ENCODE results near the gene CHRNB2.

CHRNB2 gene

GRCh38 chr1:154578058-154578418 is 10.5 kb downstream of the CHRNB2 start:
- CTCF ChIA-PET, result interaction anchor here (2.8 kb wide), 1 partner anchor 98 kb away, joined by 7 read pairs; no protein-coding TSS in a partner anchor
- POLR2A ChIA-PET (ENCODE audit: low non-redundant PET), result no interaction called here
- peak overlapping the region; percentile 15 for H3K27ac ChIP-seq
- DNase-seq (ENCODE audit: low spot score), result no peak
- TF ChIP-seq CTCF (conservative IDR thresholded peaks at IDR 0.05; ENCODE audit: low read depth), result no peak

- ChIA-PET CTCF (interaction anchor here (2.8 kb wide), 1 partner anchor 100 kb away, joined by 7 read pairs; no protein-coding TSS in a partner anchor), POLR2A (ENCODE audit: low non-redundant PET) (no interaction called here)
- no peak for TF ChIP-seq CTCF (conservative IDR thresholded peaks at IDR 0.05; ENCODE audit: low read depth)
- H3K27ac ChIP-seq, result no peak overlapping the region
- DNase-seq (ENCODE audit: low spot score), result no peak
These were observed 11.8 kb downstream of the CHRNB2 start for GRCh38 chr1:154579374-154579773.

- POLR2A ChIA-PET (ENCODE audit: low non-redundant PET), result no interaction called here
- no peak for DNase-seq (ENCODE audit: low spot score)
- CTCF ChIA-PET, result no interaction called here
- no peak for TF ChIP-seq CTCF (conservative IDR thresholded peaks at IDR 0.05; ENCODE audit: low read depth)
- H3K27ac ChIP-seq, result no peak overlapping the region
These were observed 14.2 kb downstream of the CHRNB2 start for GRCh38 chr1:154581766-154582165.

- CTCF ChIA-PET, result interaction anchor here (0.5 kb wide), 1 partner anchor 303 kb away, joined by 3 read pairs; no protein-coding TSS in a partner anchor
- DNase-seq (ENCODE audit: low spot score), result no peak
- TF ChIP-seq CTCF (conservative IDR thresholded peaks at IDR 0.05; ENCODE audit: low read depth), result no peak
- H3K27ac ChIP-seq, result no peak overlapping the region
- POLR2A ChIA-PET (ENCODE audit: low non-redundant PET), result no interaction called here
These were observed 15.3 kb downstream of the CHRNB2 start for GRCh38 chr1:154582885-154583284.

GRCh38 chr1:154583773-154584172 is 16.2 kb downstream of the CHRNB2 start:
- no peak for DNase-seq (ENCODE audit: low spot score)
- no peak for TF ChIP-seq CTCF (conservative IDR thresholded peaks at IDR 0.05; ENCODE audit: low read depth)
- CTCF ChIA-PET, result interaction anchor here (0.6 kb wide), 1 partner anchor 273 kb away, joined by 4 read pairs; no protein-coding TSS in a partner anchor
- POLR2A ChIA-PET (ENCODE audit: low non-redundant PET), result no interaction called here
- H3K27ac ChIP-seq, result no peak overlapping the region

GRCh38 chr1:154584267-154584994 is 16.9 kb downstream of the CHRNB2 start:
- no peak for TF ChIP-seq CTCF (conservative IDR thresholded peaks at IDR 0.05; ENCODE audit: low read depth)
- ChIA-PET POLR2A (ENCODE audit: low non-redundant PET) (no interaction called here), CTCF (interaction anchor here (0.6 kb wide), 1 partner anchor 273 kb away, joined by 4 read pairs; no protein-coding TSS in a partner anchor)
- H3K27ac ChIP-seq, result no peak overlapping the region
- no peak for DNase-seq (ENCODE audit: low spot score)

Data from RWPE1 (cell line).